ENCODE results near the gene USP32. TPM values are rescaled to one million over a fixed set of nuclear protein-coding genes. Genes with fewer than 3 reads are reported as not detected.

Gene USP32, protein sequence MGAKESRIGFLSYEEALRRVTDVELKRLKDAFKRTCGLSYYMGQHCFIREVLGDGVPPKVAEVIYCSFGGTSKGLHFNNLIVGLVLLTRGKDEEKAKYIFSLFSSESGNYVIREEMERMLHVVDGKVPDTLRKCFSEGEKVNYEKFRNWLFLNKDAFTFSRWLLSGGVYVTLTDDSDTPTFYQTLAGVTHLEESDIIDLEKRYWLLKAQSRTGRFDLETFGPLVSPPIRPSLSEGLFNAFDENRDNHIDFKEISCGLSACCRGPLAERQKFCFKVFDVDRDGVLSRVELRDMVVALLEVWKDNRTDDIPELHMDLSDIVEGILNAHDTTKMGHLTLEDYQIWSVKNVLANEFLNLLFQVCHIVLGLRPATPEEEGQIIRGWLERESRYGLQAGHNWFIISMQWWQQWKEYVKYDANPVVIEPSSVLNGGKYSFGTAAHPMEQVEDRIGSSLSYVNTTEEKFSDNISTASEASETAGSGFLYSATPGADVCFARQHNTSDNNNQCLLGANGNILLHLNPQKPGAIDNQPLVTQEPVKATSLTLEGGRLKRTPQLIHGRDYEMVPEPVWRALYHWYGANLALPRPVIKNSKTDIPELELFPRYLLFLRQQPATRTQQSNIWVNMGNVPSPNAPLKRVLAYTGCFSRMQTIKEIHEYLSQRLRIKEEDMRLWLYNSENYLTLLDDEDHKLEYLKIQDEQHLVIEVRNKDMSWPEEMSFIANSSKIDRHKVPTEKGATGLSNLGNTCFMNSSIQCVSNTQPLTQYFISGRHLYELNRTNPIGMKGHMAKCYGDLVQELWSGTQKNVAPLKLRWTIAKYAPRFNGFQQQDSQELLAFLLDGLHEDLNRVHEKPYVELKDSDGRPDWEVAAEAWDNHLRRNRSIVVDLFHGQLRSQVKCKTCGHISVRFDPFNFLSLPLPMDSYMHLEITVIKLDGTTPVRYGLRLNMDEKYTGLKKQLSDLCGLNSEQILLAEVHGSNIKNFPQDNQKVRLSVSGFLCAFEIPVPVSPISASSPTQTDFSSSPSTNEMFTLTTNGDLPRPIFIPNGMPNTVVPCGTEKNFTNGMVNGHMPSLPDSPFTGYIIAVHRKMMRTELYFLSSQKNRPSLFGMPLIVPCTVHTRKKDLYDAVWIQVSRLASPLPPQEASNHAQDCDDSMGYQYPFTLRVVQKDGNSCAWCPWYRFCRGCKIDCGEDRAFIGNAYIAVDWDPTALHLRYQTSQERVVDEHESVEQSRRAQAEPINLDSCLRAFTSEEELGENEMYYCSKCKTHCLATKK (N-terminal part only)
- total RNA-seq: 10 to 100 TPM; 65.1 to 80.1 (median 77.2) TPM

GRCh38 chr17:60392042-60392844 lies at the start of gene USP32:
Gene USP32, minus strand, starts transcription at chr17:60392133. Its CDS starts 194 bp downstream, at chr17:60391939.
- TF ChIP-seq, protein P1, sequence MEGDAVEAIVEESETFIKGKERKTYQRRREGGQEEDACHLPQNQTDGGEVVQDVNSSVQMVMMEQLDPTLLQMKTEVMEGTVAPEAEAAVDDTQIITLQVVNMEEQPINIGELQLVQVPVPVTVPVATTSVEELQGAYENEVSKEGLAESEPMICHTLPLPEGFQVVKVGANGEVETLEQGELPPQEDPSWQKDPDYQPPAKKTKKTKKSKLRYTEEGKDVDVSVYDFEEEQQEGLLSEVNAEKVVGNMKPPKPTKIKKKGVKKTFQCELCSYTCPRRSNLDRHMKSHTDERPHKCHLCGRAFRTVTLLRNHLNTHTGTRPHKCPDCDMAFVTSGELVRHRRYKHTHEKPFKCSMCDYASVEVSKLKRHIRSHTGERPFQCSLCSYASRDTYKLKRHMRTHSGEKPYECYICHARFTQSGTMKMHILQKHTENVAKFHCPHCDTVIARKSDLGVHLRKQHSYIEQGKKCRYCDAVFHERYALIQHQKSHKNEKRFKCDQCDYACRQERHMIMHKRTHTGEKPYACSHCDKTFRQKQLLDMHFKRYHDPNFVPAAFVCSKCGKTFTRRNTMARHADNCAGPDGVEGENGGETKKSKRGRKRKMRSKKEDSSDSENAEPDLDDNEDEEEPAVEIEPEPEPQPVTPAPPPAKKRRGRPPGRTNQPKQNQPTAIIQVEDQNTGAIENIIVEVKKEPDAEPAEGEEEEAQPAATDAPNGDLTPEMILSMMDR (IDR thresholded peaks at IDR 0.05; ENCODE audit: low read depth): peak; percentile 27

GRCh38 chr17:60439501-60439900 lies 47.6 kb upstream of the USP32 start:
- TF ChIP-seq, protein P1 (IDR thresholded peaks at IDR 0.05; ENCODE audit: low read depth): no peak

DNA sequence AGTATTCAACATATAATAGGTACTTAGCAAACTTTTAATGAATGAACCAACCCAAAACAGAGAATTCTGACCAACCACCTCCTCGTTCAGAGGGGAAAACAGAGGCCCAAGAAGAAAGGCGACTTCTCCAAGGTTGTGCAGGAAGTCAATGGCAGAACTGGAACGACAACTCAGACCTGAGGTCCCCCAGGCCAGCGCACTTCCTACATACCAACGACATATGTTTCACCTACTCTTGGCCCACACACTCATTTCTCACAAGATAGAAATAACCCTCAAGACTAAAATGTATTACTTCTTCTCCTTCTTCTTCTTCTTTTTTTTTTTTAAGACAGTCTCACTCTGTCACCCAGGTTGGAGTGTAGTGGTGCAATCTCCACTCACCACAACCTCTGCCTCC lies 44.7 kb upstream of the USP32 start:
- TF ChIP-seq, protein P1 (IDR thresholded peaks at IDR 0.05; ENCODE audit: low read depth): no peak

DNA sequence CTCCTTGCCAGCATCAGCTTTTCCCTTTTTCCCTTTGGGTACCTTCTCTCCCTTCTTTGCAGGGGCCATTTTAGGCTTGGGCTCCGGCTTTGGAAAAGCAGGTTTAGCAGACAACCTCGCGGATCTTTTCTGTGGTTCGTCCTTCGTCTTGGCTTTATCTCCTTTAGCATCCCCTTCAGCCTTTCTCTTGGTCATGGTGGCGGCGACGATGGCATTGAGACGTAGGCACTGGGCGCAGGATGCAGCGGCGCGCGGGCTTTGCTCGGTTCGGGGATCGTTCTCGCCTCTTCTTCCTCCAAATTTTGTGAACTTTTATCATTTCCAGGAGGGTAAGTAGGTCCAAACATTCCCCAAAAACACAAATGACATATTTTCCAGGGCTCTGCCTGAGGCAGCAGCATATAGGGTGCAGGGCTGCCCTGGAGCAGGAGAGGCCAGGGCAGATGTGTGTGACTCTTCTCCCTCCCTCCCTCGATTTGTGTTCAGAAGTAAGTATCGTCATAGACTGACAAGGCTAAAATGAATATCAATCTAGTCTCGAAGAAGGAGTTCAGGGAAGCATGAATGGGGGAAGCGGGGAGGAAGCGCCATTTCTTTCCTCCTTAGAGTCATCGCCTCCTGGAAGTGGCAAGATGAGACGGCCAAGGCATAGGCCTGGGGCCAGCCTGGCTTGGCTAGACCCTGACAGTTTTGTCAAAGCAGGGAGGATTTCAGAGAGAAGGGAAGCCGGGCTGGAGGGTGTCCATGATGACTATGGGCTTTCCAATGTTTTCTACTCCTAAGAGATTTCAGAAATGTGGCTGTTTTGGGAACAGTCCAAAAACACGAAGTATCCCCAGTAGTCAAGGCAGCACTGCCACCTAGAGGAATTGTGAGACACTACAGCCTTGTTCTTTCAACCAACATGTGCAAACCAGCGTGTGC lies 43.6 kb upstream of the USP32 start:
- TF ChIP-seq, protein P1 (IDR thresholded peaks at IDR 0.05; ENCODE audit: low read depth): no peak

DNA sequence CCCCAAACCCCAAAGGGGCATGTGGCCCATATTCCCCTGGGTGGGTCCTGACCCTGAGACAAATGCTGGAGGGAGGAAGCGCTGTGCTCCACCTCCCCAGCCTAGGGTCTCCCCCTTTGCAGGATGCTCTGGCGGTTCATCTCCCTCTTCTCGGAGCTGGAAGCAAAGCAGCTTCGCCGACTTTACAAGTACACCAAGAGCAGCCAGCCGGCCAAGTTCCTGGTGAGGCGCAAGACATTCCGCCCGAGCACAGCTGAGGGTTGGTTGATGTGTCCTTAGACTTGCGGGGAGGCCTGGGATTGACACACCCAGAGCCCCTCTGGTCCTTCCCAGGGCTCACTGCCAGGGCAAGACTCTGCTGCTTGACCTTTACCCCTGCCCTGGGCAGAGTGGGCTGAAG lies 34.7 kb upstream of the USP32 start:
- TF ChIP-seq, protein P1 (IDR thresholded peaks at IDR 0.05; ENCODE audit: low read depth): no peak

DNA sequence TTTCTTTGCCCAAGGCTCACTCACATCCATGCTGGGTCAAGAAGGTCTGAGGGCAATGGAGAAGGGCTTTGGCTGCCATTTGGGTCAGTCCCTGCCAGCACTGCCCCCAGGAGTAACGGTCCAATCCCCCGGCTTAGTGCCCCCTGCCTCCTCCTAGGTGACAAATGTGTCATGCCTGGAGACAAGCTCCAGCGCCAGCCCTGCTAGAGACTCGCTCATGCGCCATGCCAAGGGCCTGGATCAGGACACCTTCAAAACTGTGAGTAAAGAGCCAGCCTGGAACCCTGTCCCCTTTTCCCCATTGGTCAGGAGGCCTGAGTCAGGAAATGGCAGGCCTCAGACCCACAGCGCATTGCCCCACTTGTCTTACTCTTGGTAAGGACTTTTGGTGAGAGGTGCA lies 33.7 kb upstream of the USP32 start:
- TF ChIP-seq, protein P1 (IDR thresholded peaks at IDR 0.05; ENCODE audit: low read depth): no peak
